Ureter (tissue), 1 donor: ENCODE data around the gene UQCC2. TPM values are rescaled to one million over a fixed set of nuclear protein-coding genes. Genes with fewer than 3 reads are reported as not detected.

Experiments used
- DNase-seq: peaks from one replicate; pipeline ENCODE4 v3.0.0-alpha.2; 2020; ENCODE audit warnings: low spot score
- total RNA-seq: library from RNA; stranded (reverse); gene quantifications from one replicate; pipeline ENCODE4 v1.2.4, GENCODE V29; 2023
- donor health status: DM: yes; HTN: yes; CAD: no.

Gene UQCC2
- total RNA-seq, 1 donor from 2014 or later: 74.2 TPM

DNA sequence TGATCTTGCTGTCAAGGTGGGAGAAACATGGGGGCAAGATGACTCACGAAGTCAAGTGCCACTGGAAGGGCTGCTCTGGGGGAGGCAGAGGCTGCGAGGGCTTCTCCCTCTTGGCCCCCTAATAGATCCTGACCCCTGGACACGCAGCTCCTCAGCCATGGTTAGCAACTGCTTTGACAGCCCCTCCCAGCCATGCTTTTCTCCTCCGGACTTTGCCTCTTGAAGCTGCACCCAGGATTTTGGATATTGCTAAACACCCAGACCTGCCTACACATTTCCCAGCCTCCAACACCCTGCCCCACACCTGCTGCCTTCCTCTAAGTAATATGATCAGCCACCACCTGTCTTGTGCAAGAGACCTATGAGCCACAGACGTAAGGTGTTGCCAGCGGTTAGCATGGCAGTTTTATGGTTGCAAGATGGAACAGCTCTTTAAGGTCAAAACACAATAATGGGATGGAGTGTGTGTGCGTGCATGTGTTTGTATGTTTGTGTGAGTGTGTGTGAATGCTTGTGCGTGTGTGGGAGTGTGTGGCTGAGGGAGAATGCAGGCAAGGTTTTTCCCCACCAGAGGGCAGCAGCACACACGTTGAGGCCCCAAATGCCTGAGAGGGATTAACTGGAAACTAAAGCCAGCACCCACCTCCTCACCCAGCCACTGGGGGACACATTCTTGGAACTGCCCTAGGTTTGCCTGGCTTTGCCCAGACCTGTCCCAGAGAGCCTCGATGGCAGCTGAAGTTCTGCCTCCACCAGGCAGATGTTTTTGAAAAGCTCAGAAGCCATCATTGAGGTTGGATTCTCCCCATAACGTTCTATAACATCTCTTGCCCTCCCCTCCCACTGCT is 32.7 kb upstream of the UQCC2 start:
- peak; percentile 79 for DNase-seq

- DNase-seq: no peak
Observed at GRCh38 chr6:33742837-33743236, 31.3 kb upstream of the UQCC2 start.

DNA sequence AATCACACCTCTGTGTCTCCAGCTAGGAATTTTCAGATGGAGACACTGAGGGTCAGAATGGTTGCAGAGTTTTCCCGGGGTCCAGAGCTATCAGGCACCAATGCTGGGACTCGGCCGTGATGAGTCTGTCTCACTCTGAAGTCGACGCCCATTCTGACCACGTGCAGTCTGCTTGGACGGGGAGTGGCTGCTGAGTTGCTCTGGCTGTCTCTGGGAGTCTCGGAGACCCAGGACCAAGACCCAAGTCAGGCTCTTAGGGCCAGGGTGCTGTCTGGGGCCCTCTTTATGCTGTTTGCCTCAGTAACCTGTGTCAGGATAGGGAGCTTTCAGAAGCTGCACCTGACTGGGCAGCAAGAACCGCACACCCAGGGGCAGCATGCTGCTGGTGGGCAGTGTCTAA is 30.6 kb upstream of the UQCC2 start:
- no peak for DNase-seq

GRCh38 chr6:33740794-33741193 is 29.3 kb upstream of the UQCC2 start:
- DNase-seq: no peak

DNA sequence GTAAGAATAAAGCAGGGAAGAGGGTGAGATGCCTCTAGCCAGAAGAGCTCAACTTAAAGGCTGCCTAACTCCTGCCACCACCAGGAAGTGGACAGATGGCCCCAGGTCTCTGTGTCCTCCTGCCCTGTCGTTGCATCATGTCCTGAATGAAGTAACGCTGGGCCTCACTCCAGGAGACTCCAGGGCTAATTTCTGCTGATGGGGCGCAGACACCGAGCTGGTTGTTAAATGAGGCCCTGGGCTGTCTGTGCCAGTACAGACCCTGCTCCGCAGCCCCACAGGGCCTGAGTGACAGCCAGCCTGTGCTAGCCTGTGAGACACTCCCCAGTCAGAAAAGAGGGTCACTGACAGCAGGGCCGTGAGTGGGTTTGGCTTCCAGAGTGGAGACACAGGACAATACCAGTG is 28.7 kb upstream of the UQCC2 start:
- no peak for DNase-seq

DNA sequence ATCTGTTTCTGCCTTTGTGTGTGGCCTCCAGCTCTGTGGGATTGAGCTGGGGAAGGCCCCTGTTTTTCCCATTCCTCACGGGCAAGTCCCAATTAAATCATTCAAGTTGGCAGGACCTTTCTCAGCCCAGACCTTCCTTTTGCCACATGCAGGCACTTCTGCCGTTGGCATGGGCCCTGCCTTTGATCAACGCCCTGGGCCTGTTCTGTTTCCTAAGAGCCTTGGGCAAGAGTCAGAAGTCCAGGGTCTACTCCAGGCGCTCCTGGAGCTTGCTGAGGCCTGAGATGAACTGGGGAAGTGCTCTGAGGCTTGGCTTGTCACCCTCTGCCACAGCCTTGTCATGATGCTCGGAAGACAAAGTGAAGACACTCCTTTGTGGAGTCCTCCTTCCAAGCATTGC is 28.1 kb upstream of the UQCC2 start:
- DNase-seq: no peak

- DNase-seq: no peak
Observed at GRCh38 chr6:33738879-33739278, 27.4 kb upstream of the UQCC2 start.

- DNase-seq: no peak
Observed at GRCh38 chr6:33738153-33738552, 26.7 kb upstream of the UQCC2 start.

DNA sequence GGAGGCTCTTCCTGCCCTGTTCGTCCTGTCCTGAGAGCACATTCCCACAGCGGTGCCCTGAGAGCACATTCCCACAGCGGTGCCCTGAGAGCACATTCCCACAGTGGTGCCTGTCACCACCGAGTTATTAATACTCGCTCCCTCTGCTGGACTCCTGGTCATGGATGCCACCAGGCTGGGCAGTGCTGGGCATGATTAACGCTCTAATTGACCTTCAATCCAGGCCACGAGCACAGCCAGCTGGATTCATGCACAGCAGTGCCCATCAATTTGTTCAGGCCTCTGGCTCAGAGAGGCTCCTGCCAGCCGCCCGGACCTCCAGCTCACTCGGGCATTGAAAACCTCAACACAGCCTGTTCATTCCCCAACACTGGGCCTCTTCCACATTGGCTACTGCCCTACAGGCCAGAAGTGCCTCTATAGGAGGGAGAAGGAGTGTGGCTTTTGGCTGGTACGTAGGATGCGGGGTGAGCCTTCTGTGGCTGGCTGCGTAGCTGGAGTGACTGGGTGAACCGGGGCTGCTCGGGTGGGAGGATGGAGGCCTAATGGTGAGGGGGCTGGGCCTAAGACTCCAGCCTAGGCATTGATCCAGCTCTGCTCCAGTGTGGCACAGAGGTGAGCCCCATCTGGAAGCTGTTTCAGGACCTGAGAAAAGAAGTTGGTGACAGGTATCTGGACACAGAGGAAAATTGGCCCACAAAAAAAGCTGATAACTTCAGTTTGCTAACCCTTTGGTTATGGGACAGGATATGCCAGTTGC is 25.9 kb upstream of the UQCC2 start:
- DNase-seq: no peak

GRCh38 chr6:33735216-33735615 is 23.7 kb upstream of the UQCC2 start:
- DNase-seq: no peak

DNA sequence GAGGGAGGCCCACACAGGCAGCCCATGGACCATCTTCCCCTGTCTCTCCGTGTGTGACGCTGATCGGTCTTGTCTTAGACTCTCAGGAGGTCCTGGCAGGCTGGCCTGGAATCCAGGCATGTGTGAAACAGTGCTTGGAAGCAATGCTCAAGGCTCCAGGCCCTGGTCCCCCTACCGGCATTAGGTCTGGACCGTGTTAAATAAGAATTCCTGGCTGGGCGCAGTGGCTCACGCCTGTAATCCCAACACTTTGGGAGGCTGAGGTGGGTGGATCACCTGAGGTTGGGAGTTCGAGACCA is 22.2 kb upstream of the UQCC2 start:
- DNase-seq: no peak

DNA sequence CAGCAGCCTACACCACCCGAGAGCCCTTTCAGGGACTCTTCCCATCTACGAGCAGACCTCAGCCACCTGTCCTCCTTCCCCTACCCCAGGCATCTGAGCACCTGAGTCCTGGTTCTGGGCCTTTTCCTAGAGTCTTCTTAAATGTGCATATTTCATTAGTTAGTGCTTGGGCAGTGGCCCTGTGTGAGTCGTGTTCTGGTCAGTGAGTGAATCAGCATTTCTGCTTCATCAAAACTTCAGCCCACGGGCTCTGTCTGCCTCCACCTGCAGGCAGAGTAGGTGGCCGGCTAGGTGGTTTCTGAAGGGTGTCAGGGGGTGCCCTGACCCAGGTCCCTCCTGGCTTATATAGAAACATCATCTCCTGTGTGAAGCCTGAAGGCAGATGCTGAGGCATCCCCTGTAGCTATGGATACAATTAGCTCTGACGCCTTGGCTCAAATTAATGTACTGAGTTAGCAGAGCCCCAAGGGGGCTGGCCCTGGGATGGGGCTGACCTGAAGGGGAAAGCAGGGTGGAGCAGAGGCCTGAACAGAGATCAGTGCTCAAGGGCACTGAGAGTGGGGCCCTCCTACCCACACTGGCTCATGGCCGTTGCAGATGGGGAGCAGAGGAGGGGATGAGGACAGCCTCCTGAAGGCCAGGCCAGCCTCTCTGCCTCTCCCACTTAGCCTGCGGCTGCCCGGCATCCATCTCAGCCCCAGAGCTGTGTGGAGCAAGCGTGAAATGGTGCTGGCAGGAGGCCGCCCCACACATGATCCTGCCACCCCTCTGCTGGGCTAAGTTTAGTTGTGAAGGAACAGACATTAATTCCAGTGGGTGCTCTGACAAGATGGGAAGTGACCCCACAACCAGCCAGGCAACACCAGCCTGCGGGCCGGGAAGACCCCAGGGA is 21.6 kb upstream of the UQCC2 start:
- no peak for DNase-seq

DNA sequence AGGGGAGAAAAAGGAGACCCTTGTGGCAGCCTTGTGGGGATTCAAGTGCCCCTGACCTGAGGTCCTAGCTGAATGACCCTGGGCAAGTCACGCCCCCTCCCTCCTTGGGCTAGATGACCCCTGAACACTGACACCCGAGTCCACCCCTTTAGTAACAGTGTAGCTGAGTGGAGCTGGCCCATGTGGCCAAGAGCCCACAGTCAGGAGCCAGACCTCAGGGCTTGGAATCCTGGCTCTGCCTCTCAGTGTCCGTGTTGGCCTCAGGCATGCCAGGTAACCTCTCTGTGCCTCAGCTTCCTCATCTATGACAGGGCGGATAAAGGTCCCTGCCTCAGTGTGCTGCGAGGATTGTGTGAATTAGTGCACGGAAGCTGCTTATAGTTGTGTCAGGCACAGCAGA is 20.9 kb upstream of the UQCC2 start:
- no peak for DNase-seq

- DNase-seq: no peak
Observed at GRCh38 chr6:33731751-33732282, 20.3 kb upstream of the UQCC2 start.

DNA sequence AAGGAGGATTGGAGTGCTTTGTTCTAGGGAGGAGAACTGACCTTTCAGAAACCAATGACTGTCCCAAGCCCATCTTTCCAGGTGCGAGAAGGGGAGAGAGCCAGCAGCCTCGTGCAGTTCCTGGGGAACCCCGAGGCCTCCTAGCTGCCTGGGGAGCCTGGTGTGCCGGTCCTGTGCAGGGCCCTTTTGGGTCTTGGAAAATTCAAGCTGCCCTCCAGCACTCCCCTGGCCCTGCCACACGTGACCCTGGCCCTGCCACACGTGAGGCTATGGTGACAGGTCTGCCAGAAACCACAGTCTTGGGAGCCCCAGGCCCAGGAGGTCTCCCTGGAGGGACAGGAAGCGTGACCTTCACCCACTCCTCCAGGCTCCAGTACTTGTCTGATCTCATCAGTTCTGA is 19.5 kb upstream of the UQCC2 start:
- no peak for DNase-seq

DNA sequence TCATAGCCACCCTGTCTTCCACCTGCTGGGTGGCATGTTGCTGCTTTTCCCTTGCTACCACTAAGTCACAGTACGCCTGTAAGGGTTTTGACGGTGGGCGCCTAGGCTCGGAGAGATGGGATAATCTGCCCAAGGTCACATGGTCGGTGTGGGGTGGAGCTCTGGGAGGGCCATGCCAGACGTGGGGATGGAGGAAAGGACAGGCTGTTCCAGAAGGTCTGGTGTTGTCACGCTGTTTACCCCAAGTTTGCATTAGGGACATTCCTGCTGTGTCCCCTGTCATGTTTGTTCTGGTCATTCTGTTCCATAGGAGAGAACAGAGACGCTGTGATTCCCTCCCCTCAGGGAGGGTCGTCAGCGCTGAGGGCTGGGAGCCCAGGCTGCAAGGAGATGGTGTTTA is 19.1 kb upstream of the UQCC2 start:
- no peak for DNase-seq

DNA sequence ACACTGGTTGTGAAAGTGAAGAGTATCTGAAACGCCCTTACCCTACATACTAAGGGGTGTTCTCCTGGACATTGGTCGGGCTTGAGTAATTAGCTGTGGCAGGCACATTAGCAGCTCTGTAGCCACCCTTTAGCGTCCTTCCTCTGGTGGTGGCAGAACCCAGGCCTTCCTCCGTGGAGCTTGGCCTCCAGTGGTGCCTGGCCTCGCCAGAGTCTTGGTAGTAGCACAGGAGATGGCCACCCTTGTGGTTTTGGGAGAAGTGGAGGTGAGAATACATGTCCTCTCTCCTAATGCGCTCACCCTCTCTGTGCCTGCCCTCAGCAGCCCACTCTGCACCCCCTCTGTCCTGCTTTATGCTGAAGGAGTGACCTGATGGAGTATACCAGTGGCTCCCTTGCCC is 17.6 kb upstream of the UQCC2 start:
- DNase-seq: no peak

DNA sequence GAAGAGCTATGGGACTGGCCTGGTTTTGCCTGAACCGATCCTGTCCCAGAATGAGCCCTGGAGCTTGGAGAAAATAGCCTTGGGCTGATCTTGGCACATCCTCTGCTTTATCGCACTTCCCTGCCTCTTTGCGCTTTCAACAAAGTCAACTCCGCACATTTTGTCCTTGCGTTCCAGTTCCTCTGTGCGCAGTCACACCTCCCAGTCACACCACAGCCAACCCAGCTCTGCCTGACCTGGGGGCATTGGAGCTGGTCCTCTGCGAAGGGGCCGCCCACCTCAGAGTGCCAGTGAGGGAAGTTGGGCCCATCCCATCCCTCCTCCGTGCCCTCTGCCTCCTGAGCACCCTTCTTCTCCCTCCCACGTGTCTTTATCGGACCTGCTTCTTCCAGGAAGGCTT is 16.9 kb upstream of the UQCC2 start:
- DNase-seq: no peak

GRCh38 chr6:33727932-33728331 is 16.4 kb upstream of the UQCC2 start:
- no peak for DNase-seq

DNA sequence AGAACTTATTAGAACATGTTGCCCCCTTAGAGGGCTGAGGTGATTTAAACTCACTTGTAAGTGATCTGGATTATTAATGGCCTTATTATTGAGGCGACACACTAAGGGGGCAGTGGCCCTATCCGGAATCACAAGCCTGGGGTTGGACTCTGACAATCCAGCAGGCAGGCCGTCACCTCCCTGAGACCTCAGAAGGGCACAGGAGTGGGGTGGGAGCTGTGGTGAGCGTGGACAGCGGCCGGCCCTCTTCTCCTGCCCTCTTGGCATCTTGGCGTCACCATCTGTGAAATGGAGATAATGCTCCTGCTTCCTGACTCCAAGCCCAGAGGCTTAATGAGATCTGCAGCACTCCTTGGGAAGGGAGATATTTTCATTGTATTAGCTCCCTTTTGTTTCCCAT is 15.6 kb upstream of the UQCC2 start:
- no peak for DNase-seq

- no peak for DNase-seq
Observed at GRCh38 chr6:33726696-33727095, 15.2 kb upstream of the UQCC2 start.
